NK-92 treated with Interleukin-12 subunit alpha and Interleukin-12 subunit beta, amount 100 ng/mL, for 24 hours (cell line): ENCODE results near the gene SMIM34.
"Not testable (repeated sequence)": the region's sequence is repeated elsewhere in the genome, so short reads cannot be mapped to it uniquely, and the experiment has no call there.

Source experiments
- DNase-seq: peaks from one replicate; lab custom pipeline; 2025; lab: John Stamatoyannopoulos, UW

Gene SMIM34, protein sequence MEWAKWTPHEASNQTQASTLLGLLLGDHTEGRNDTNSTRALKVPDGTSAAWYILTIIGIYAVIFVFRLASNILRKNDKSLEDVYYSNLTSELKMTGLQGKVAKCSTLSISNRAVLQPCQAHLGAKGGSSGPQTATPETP

DNA sequence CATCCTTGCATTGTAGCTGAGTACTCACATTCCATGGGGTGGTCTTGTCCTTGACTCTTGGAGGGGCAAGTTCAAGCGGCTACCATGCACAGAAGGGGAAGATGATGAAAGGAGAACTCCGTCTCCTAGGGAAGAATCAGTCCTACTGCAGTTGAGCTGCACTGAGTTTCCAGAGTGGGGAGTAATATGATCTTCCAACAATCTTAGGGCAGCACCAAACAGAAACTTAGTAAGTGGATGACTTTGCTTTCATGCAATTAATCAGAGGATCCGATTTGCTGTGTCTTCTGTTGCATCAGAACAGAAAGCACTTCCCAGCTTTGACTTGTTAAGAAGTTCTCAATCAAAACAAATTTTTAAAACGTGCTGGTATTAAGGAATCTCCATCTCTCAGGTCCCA, at the start of gene SMIM34:
Gene SMIM34 (minus strand): TSS at position 147 of the 400 bp plus-strand sequence. CDS start 112 bp downstream, at position 35.
- DNase-seq: not testable (repeated sequence)

- DNase-seq: not testable (repeated sequence)
Measured at GRCh38 chr21:34467333-34467732, 43.6 kb upstream of the SMIM34 start.

GRCh38 chr21:34459426-34459825, 35.7 kb upstream of the SMIM34 start:
- not testable (repeated sequence) for DNase-seq

GRCh38 chr21:34458266-34458665, 34.5 kb upstream of the SMIM34 start:
- DNase-seq: not testable (repeated sequence)

- not testable (repeated sequence) for DNase-seq
Measured at GRCh38 chr21:34456180-34456579, 32.4 kb upstream of the SMIM34 start.

GRCh38 chr21:34455628-34456027, 31.9 kb upstream of the SMIM34 start:
- not testable (repeated sequence) for DNase-seq

- DNase-seq: not testable (repeated sequence)
Measured at GRCh38 chr21:34447018-34447417, 23.3 kb upstream of the SMIM34 start.

- DNase-seq: not testable (repeated sequence)
Measured at GRCh38 chr21:34443486-34443885, 19.7 kb upstream of the SMIM34 start.

DNA sequence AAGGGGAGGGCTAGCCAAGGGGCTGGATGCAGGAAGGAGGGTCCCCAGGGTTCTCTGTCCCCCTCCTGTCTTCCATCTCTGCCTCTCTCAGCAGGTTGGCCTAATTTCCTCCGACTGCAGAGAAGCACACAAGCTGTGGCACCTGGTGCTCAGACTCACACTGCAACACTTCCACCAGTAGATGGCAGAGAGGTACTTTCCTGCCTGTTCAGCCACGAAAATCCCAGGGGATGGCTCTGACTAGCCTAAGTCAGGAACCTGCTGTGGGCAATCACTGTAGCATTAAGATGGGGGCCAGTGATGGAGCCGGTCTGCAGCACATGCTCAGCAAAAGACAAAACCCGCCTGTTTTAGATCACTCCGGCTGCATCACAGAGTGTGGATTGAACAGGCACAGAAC, 6.0 kb upstream of the SMIM34 start:
- not testable (repeated sequence) for DNase-seq

DNA sequence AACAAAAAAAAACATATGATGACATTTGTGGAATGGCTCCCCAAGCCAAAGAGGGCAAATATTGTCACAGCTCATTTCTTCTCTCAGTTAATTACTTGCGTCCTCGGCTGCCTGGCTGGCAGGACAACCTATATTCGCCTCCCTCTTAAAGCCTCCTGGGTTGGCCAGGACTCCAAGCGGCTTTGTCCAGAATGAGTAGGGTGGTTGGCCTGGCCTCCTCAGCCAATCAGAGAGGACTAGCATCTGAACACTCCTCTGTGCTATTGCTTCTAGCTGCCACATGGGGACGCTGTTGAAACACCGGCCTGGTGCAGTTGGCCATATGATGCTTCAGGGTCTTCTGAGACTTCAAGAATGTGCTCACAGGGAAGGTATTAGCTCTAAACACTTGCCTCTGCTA, 4.7 kb upstream of the SMIM34 start:
- DNase-seq: not testable (repeated sequence)

GRCh38 chr21:34427339-34427738, 3.6 kb upstream of the SMIM34 start:
- not testable (repeated sequence) for DNase-seq

- DNase-seq: not testable (repeated sequence)
Measured at GRCh38 chr21:34417448-34418077, 6.2 kb downstream of the SMIM34 start.

DNA sequence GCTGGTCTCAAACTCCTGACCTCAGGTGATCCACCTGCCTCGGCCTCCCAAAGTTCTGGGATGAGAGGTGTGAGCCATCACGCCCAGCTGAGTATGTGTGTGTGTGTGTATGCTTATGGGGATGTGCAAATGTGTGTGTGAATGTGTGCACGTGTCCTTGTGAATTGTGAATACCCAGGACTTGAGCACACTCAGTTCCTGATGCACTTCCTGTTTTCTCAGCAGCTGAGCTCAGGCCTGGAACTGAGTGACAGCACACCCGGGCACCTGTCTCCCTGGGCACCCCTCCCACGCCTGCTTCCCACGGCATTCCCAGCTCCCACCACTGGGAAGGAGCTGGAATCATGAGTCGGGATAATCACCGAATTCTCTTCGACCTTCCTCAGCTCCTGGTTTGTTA, 16.5 kb downstream of the SMIM34 start:
- DNase-seq: not testable (repeated sequence)

GRCh38 chr21:34406676-34407075, 17.1 kb downstream of the SMIM34 start:
- DNase-seq: not testable (repeated sequence)

- not testable (repeated sequence) for DNase-seq
Measured at GRCh38 chr21:34406102-34406501, 17.6 kb downstream of the SMIM34 start.

DNA sequence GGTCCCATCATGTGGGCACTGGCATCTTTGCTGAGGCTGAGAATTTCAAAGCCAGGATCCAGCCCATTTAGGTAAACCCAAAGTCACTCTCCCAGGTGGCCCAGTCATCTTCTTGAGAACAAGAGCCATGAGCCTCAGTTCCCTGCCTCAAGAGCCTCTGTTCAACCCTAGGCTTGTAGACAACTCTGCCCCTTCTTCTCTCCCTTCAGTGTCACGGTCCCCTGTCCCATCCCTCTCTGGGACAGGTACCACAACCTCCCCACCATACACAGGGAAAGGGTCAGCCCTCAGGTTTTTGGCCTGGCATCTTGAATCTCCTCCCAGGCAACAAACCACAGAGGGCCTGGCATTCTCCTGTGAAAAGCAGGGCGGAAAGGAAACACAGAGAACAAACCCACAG, 18.1 kb downstream of the SMIM34 start:
- DNase-seq: not testable (repeated sequence)

- DNase-seq: not testable (repeated sequence)
Measured at GRCh38 chr21:34404742-34405141, 19.0 kb downstream of the SMIM34 start.

- DNase-seq: not testable (repeated sequence)
Measured at GRCh38 chr21:34400522-34400921, 23.2 kb downstream of the SMIM34 start.

DNA sequence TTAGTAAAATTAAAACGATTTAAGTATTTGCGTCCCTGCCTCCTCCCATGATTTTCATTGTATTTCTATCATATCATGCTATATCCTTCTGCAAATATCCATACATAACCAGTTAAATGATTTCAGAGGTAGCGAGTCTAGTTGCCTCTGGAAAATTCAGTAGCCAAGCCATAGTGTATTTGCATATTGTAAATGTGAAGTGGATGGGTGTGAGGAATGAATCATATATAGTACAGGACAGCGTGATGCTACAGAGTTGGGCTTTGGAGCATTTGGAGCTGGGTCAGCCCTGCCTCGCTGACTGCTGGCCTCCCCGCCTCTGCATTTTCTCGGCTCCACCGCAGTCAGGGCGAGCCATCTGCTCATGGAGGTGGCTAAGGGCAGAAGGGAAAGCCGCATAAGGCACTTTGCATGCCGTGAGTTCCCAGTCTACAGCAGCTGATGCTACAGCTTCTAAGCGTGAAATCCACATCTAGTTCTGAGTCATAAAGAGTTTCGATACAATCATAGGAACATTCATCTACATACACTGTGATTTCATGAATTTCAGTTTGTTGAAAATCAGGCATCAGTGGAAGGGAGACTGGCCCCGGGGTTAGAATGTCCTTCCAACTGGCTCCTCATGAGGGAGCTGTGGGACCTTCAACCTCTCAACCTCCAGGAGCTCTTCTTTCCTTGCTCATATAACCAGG, 39.9 kb downstream of the SMIM34 start:
- not testable (repeated sequence) for DNase-seq

- not testable (repeated sequence) for DNase-seq
Measured at GRCh38 chr21:34383138-34383537, 40.6 kb downstream of the SMIM34 start.

- not testable (repeated sequence) for DNase-seq
Measured at GRCh38 chr21:34375619-34375972, 48.2 kb downstream of the SMIM34 start.

- not testable (repeated sequence) for DNase-seq
Measured at GRCh38 chr21:34374940-34375618, 48.7 kb downstream of the SMIM34 start, which contains the start of gene SMIM11. SMIM11 (plus strand) TSS chr21:34375507; CDS start chr21:34379505, 3,998 bp downstream.
